Smooth muscle cell (in vitro differentiated cells): Measurements from ENCODE around the gene HCN4. TPM values are rescaled to one million over a fixed set of nuclear protein-coding genes. Genes with fewer than 3 reads are reported as not detected.

ENCODE experiments used
- DNase-seq: peaks from one replicate; lab custom pipeline; 2025; ENCODE audit not compliant: unreplicated experiment; lab: John Stamatoyannopoulos, UW
- H2AFZ ChIP-seq: fragments of 200-600 bp; sonication (generic); 2 replicates; pipeline ENCODE4 v1.6.0; 2016; ENCODE audit warnings: antibody characterized with exemption, low read depth, mild to moderate bottlenecking
- H3F3A ChIP-seq: fragments of 200-600 bp; sonication (generic); 2 replicates; pipeline ENCODE4 v1.6.0; 2017; ENCODE audit warnings: antibody characterized with exemption, low read depth
- H3K27ac ChIP-seq: fragments of 200-600 bp; sonication (generic); 2 replicates; pipeline ENCODE4 v1.5.1; 2016; ENCODE audit warnings: low read depth, mild to moderate bottlenecking
- H3K27me3 ChIP-seq: fragments of 200-600 bp; sonication (generic); 2 replicates; pipeline ENCODE4 v1.6.1; 2016; ENCODE audit warnings: low read depth, mild to moderate bottlenecking
- H3K36me3 ChIP-seq: fragments of 200-600 bp; sonication (generic); 2 replicates; pipeline ENCODE4 v1.5.1; 2016; ENCODE audit warnings: low read depth
- H3K4me1 ChIP-seq: fragments of 200-600 bp; sonication (generic); 2 replicates; pipeline ENCODE4 v1.5.1; 2016; ENCODE audit warnings: low read depth
- H3K4me2 ChIP-seq: fragments of 200-600 bp; sonication (generic); 2 replicates; pipeline ENCODE4 v1.6.0; 2016; ENCODE audit warnings: mild to moderate bottlenecking
- H3K4me3 ChIP-seq: fragments of 200-600 bp; sonication (generic); 2 replicates; pipeline ENCODE4 v1.5.1; 2016; ENCODE audit warnings: mild to moderate bottlenecking
- H3K79me2 ChIP-seq: fragments of 200-600 bp; sonication (generic); 2 replicates; pipeline ENCODE4 v1.6.0; 2016; ENCODE audit warnings: low read depth, mild to moderate bottlenecking
- H3K9ac ChIP-seq: fragments of 200-600 bp; sonication (generic); 2 replicates; pipeline ENCODE4 v1.6.0; 2016; ENCODE audit warnings: low read depth
- H3K9me3 ChIP-seq: fragments of 200-600 bp; sonication (generic); replicated peaks from 2 replicates; pipeline ENCODE4 v1.5.1; 2016; ENCODE audit warnings: low read depth
- H4K20me1 ChIP-seq: fragments of 200-600 bp; sonication (generic); 2 replicates; pipeline ENCODE4 v1.6.0; 2016; ENCODE audit warnings: low read depth
- WGBS: methylation state at CpG from one replicate; pipeline ENCODE4 v1.1.7; 2016; ENCODE audit warnings: low lambda C conversion rate; 5-methylcytosine and 5-hydroxymethylcytosine counted together
- polyA plus RNA-seq: library from polyadenylated mRNA; unstranded; fragments of >200 nt; fragmentation: Nextera tagmentation; extraction: Ambion mirVana; gene quantifications from 2 replicates; pipeline ENCODE4 v1.2.1, GENCODE V29; 2016
- total RNA-seq: library from RNA; depleted of rRNA; stranded (reverse); fragments of >200 nt; gene quantifications from 2 replicates; pipeline ENCODE4 v1.2.3, GENCODE V29; 2014
- TF ChIP-seq, protein P1 (sequence below): fragments of 200-600 bp; sonication (generic); IDR thresholded peaks from 2 replicates; pipeline ENCODE4 v1.5.1; 2017; ENCODE audit warnings: borderline replicate concordance, mild to moderate bottlenecking, antibody characterized with exemption; ENCODE audit not compliant: insufficient read depth, poor library complexity, severe bottlenecking

The HCN4 gene
- total and polyA plus RNA-seq, 2 experiments from 2014 or later: 0.07 TPM; not detected in 1

DNA sequence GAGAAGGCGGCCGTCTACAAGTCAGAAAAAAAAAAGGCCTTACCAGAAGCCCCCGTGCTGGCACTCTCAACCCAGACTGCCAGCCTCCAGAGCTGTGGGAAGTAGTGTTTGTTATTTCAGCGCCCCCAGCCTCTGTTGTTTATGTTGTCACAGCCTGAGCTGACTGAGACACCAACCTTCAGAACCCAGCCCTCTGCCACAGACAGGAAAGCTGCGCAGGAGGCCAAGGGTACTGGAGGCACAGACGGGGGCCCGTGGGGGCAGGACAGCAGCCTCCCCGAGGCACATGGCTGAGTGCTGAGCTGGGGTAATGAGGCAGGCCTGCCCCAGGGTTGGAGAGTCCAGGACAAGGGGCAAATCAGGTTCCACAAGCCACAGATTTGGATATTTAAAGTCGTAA lies 33.7 kb downstream of the HCN4 start:
- no peaks in the 10 kb centered on the region for H3F3A ChIP-seq
- no peak overlapping the region for H3K27ac ChIP-seq
- H3K4me1 ChIP-seq: no peaks in the 10 kb centered on the region
- no peaks in the 10 kb centered on the region for H4K20me1 ChIP-seq
- H3K36me3 ChIP-seq: no peaks in the 10 kb centered on the region
- H3K79me2 ChIP-seq: no peaks in the 10 kb centered on the region
- H3K9ac ChIP-seq: no peak overlapping the region
- H3K4me3 ChIP-seq: no peak overlapping the region
- no peak for DNase-seq
- no peaks in the 10 kb centered on the region for H3K9me3 ChIP-seq
- H3K27me3 ChIP-seq: no peaks in the 10 kb centered on the region
- H3K4me2 ChIP-seq: no peak overlapping the region
- WGBS: 75% methylated on average over 9 of the region's 9 CpGs
- no peak overlapping the region for H2AFZ ChIP-seq
- TF ChIP-seq, protein P1, sequence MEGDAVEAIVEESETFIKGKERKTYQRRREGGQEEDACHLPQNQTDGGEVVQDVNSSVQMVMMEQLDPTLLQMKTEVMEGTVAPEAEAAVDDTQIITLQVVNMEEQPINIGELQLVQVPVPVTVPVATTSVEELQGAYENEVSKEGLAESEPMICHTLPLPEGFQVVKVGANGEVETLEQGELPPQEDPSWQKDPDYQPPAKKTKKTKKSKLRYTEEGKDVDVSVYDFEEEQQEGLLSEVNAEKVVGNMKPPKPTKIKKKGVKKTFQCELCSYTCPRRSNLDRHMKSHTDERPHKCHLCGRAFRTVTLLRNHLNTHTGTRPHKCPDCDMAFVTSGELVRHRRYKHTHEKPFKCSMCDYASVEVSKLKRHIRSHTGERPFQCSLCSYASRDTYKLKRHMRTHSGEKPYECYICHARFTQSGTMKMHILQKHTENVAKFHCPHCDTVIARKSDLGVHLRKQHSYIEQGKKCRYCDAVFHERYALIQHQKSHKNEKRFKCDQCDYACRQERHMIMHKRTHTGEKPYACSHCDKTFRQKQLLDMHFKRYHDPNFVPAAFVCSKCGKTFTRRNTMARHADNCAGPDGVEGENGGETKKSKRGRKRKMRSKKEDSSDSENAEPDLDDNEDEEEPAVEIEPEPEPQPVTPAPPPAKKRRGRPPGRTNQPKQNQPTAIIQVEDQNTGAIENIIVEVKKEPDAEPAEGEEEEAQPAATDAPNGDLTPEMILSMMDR: no peak

DNA sequence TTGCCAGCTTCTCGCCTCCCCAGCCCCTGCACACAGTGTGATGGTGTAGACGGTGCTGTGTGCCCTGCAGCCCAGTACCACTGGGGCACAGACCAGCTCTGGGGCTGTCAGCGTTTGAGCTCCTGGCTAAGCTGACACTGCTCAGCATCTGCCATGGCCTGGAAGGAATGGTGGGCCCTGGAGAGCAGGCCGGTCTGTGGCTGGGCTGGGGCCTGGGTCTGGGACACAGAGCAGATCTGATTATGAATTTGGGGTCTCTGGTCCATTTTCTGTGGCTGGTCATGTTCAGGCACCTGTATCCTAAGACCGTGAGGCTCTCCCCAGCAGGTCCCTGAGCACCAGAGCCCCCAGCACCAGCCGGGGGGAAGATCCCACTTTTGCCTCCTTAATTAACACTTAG lies 34.7 kb downstream of the HCN4 start:
- no peaks in the 10 kb centered on the region for H3K36me3 ChIP-seq

DNA sequence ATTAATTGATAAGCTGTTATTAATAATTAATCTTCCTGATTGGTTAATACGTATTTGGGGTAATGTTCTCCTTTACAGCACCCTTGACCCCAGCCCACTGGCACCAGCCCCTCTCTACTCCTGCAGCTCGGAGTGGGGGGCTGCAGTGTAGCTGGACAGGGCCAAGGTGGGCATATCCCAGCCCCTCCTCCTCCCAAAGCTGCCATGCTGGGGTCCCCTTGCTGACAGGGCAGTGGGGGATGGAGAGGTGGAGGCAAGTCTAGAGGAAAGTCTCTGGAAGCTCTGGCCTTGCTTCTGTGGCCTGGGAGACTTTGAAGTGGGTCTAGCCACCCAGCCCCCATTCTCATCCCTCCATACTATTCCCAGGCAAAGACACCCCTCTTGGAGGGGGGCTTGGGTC lies 35.8 kb downstream of the HCN4 start:
- Histone ChIP-seq H3K9me3 (no peaks in the 10 kb centered on the region), H3K4me3 (no peak overlapping the region), H3K36me3 (no peaks in the 10 kb centered on the region), H3K79me2 (no peaks in the 10 kb centered on the region), H4K20me1 (no peaks in the 10 kb centered on the region), H3K27me3 (no peaks in the 10 kb centered on the region), H3K4me1 (no peaks in the 10 kb centered on the region), H2AFZ (no peak overlapping the region), H3F3A (no peaks in the 10 kb centered on the region), H3K9ac (no peak overlapping the region), H3K4me2 (no peak overlapping the region), H3K27ac (no peak overlapping the region)
- TF ChIP-seq, protein P1: no peak
- WGBS: 87% methylated on average over 2 of the region's 2 CpGs
- no peak for DNase-seq

More for the DNA sequence above, 34.7 kb downstream of the HCN4 start:
- no peak overlapping the region for H3K4me3 ChIP-seq
- no peaks in the 10 kb centered on the region for H4K20me1 ChIP-seq
- no peaks in the 10 kb centered on the region for H3K9me3 ChIP-seq
- H3K9ac ChIP-seq: no peak overlapping the region
- no peak for DNase-seq
- H3K27ac ChIP-seq: no peak overlapping the region
- no peaks in the 10 kb centered on the region for H3F3A ChIP-seq
- WGBS: 77% methylated on average over 6 of the region's 6 CpGs
- H3K27me3 ChIP-seq: no peaks in the 10 kb centered on the region
- TF ChIP-seq, protein P1: no peak
- no peak overlapping the region for H2AFZ ChIP-seq
- no peak overlapping the region for H3K4me2 ChIP-seq
- no peaks in the 10 kb centered on the region for H3K79me2 ChIP-seq
- no peaks in the 10 kb centered on the region for H3K4me1 ChIP-seq
